ENCODE data around the gene KRT82.

Gene KRT82

GRCh38 chr12:52436000-52436827 lies 30.1 kb upstream of the KRT82 start:
- no peak for DNase-seq (ENCODE audit: extremely low spot score, insufficient read length, low read depth)
- no peak for FAIRE-seq

GRCh38 chr12:52435659-52435999 lies 29.5 kb upstream of the KRT82 start:
- FAIRE-seq = no peak

GRCh38 chr12:52434760-52435530 lies 28.8 kb upstream of the KRT82 start:
- DNase-seq (ENCODE audit: extremely low spot score, insufficient read length, low read depth) (no peak), FAIRE-seq (no peak)

More at GRCh38 chr12:52435659-52435999, 29.5 kb upstream of the KRT82 start:
- DNase-seq (ENCODE audit: extremely low spot score, insufficient read length, low read depth) = no peak

- DNase-seq (ENCODE audit: extremely low spot score, insufficient read length, low read depth) (no peak), FAIRE-seq (no peak)
Measured at GRCh38 chr12:52434081-52434733, 28.1 kb upstream of the KRT82 start, which contains the start of gene KRT75. Gene KRT75, minus strand, starts transcription at chr12:52434371. Its CDS starts 67 bp downstream, at chr12:52434304.

GRCh38 chr12:52433501-52434080 lies 27.5 kb upstream of the KRT82 start:
- no peak for DNase-seq (ENCODE audit: extremely low spot score, insufficient read length, low read depth)
- FAIRE-seq = no peak

- FAIRE-seq = no peak
- no peak for DNase-seq (ENCODE audit: extremely low spot score, insufficient read length, low read depth)
Measured at GRCh38 chr12:52432559-52433207, 26.5 kb upstream of the KRT82 start.

GRCh38 chr12:52428121-52428520 lies 22.0 kb upstream of the KRT82 start:
- FAIRE-seq = no peak
- no peak for DNase-seq (ENCODE audit: extremely low spot score, insufficient read length, low read depth)

- DNase-seq (ENCODE audit: extremely low spot score, insufficient read length, low read depth) (no peak), FAIRE-seq (no peak)
Measured at GRCh38 chr12:52427083-52427482, 20.9 kb upstream of the KRT82 start.

- FAIRE-seq = no peak
- DNase-seq (ENCODE audit: extremely low spot score, insufficient read length, low read depth) = no peak
Measured at GRCh38 chr12:52426034-52426433, 19.9 kb upstream of the KRT82 start.

GRCh38 chr12:52425466-52425865 lies 19.3 kb upstream of the KRT82 start:
- FAIRE-seq (no peak), DNase-seq (ENCODE audit: extremely low spot score, insufficient read length, low read depth) (no peak)

- FAIRE-seq (no peak), DNase-seq (ENCODE audit: extremely low spot score, insufficient read length, low read depth) (no peak)
Measured at GRCh38 chr12:52423661-52424500, 17.7 kb upstream of the KRT82 start.

GRCh38 chr12:52423035-52423434 lies 16.9 kb upstream of the KRT82 start:
- FAIRE-seq = no peak
- DNase-seq (ENCODE audit: extremely low spot score, insufficient read length, low read depth) = no peak

- DNase-seq (ENCODE audit: extremely low spot score, insufficient read length, low read depth) (no peak), FAIRE-seq (no peak)
Measured at GRCh38 chr12:52419656-52420055, 13.5 kb upstream of the KRT82 start.

GRCh38 chr12:52418576-52419110 lies 12.5 kb upstream of the KRT82 start:
- no peak for DNase-seq (ENCODE audit: extremely low spot score, insufficient read length, low read depth)
- FAIRE-seq = no peak

GRCh38 chr12:52417740-52418139 lies 11.6 kb upstream of the KRT82 start:
- no peak for FAIRE-seq
- no peak for DNase-seq (ENCODE audit: extremely low spot score, insufficient read length, low read depth)

- DNase-seq (ENCODE audit: extremely low spot score, insufficient read length, low read depth) (no peak), FAIRE-seq (no peak)
Measured at GRCh38 chr12:52416795-52417194, 10.7 kb upstream of the KRT82 start.

GRCh38 chr12:52415870-52416750 lies 10.0 kb upstream of the KRT82 start:
- no peak for FAIRE-seq
- DNase-seq (ENCODE audit: extremely low spot score, insufficient read length, low read depth) = no peak

- no peak for DNase-seq (ENCODE audit: extremely low spot score, insufficient read length, low read depth)
- no peak for FAIRE-seq
Measured at GRCh38 chr12:52414936-52415335, 8.8 kb upstream of the KRT82 start.
